Measurements from ENCODE around the gene PAX3.
A peak's percentile ranks its signal among the peaks of the same experiment; 100 is the strongest.

PAX3 gene

GRCh38 chr2:222301053-222301795, 2.4 kb upstream of the PAX3 start:
- Histone ChIP-seq H3K36me3 (ENCODE audit: control insufficient read depth, insufficient read depth, low read length) (no peaks in the 10 kb centered on the region), H3K4me1 (ENCODE audit: control insufficient read depth, insufficient read depth, low read length) (peaks cover 35% of the 10 kb centered on the region), H3K9ac (ENCODE audit: low read length) (no peak overlapping the region), H3K4me3 (ENCODE audit: low read length) (no peak overlapping the region), H3K27me3 (ENCODE audit: control insufficient read depth, insufficient read depth, low read length) (peaks cover 100% of the 10 kb centered on the region), H3K9me3 (ENCODE audit: control insufficient read depth, low read length) (peaks cover 5% of the 10 kb centered on the region)

- H3K4me1 ChIP-seq (ENCODE audit: control insufficient read depth, insufficient read depth, low read length), result peaks cover 32% of the 10 kb centered on the region
- H3K4me3 ChIP-seq (ENCODE audit: low read length), result no peak overlapping the region
- peaks cover 100% of the 10 kb centered on the region for H3K27me3 ChIP-seq (ENCODE audit: control insufficient read depth, insufficient read depth, low read length)
- H3K9ac ChIP-seq (ENCODE audit: low read length), result no peak overlapping the region
- no peaks in the 10 kb centered on the region for H3K36me3 ChIP-seq (ENCODE audit: control insufficient read depth, insufficient read depth, low read length)
- peaks cover 5% of the 10 kb centered on the region for H3K9me3 ChIP-seq (ENCODE audit: control insufficient read depth, low read length)
Observed at GRCh38 chr2:222300726-222301052, 1.9 kb upstream of the PAX3 start.

GRCh38 chr2:222299906-222300725, 1.3 kb upstream of the PAX3 start:
- Histone ChIP-seq H3K9me3 (ENCODE audit: control insufficient read depth, low read length) (peaks cover 5% of the 10 kb centered on the region), H3K4me1 (ENCODE audit: control insufficient read depth, insufficient read depth, low read length) (peaks cover 32% of the 10 kb centered on the region), H3K27me3 (ENCODE audit: control insufficient read depth, insufficient read depth, low read length) (peaks cover 100% of the 10 kb centered on the region), H3K36me3 (ENCODE audit: control insufficient read depth, insufficient read depth, low read length) (no peaks in the 10 kb centered on the region), H3K4me3 (ENCODE audit: low read length) (no peak overlapping the region), H3K9ac (ENCODE audit: low read length) (no peak overlapping the region)

- H3K27me3 ChIP-seq (ENCODE audit: control insufficient read depth, insufficient read depth, low read length), result peaks cover 99% of the 10 kb centered on the region
- H3K4me3 ChIP-seq (ENCODE audit: low read length), result no peak overlapping the region
- H3K9me3 ChIP-seq (ENCODE audit: control insufficient read depth, low read length), result peaks cover 5% of the 10 kb centered on the region
- H3K9ac ChIP-seq (ENCODE audit: low read length), result no peak overlapping the region
- no peaks in the 10 kb centered on the region for H3K36me3 ChIP-seq (ENCODE audit: control insufficient read depth, insufficient read depth, low read length)
- peaks cover 34% of the 10 kb centered on the region for H3K4me1 ChIP-seq (ENCODE audit: control insufficient read depth, insufficient read depth, low read length)
Observed at GRCh38 chr2:222298001-222298310, 842 bp downstream of the PAX3 start.

GRCh38 chr2:222297600-222297935, 1.2 kb downstream of the PAX3 start:
- Histone ChIP-seq H3K27me3 (ENCODE audit: control insufficient read depth, insufficient read depth, low read length) (peaks cover 99% of the 10 kb centered on the region), H3K9ac (ENCODE audit: low read length) (no peak overlapping the region), H3K36me3 (ENCODE audit: control insufficient read depth, insufficient read depth, low read length) (no peaks in the 10 kb centered on the region), H3K9me3 (ENCODE audit: control insufficient read depth, low read length) (peaks cover 5% of the 10 kb centered on the region), H3K4me3 (ENCODE audit: low read length) (no peak overlapping the region), H3K4me1 (ENCODE audit: control insufficient read depth, insufficient read depth, low read length) (peaks cover 34% of the 10 kb centered on the region)

- H3K4me1 ChIP-seq (ENCODE audit: control insufficient read depth, insufficient read depth, low read length), result peaks cover 34% of the 10 kb centered on the region
- peaks cover 99% of the 10 kb centered on the region for H3K27me3 ChIP-seq (ENCODE audit: control insufficient read depth, insufficient read depth, low read length)
- H3K4me3 ChIP-seq (ENCODE audit: low read length), result no peak overlapping the region
- peaks cover 5% of the 10 kb centered on the region for H3K9me3 ChIP-seq (ENCODE audit: control insufficient read depth, low read length)
- H3K9ac ChIP-seq (ENCODE audit: low read length), result no peak overlapping the region
- no peaks in the 10 kb centered on the region for H3K36me3 ChIP-seq (ENCODE audit: control insufficient read depth, insufficient read depth, low read length)
Observed at GRCh38 chr2:222296911-222297599, 1.7 kb downstream of the PAX3 start.

GRCh38 chr2:222296311-222296741, 2.5 kb downstream of the PAX3 start:
- peaks cover 34% of the 10 kb centered on the region for H3K4me1 ChIP-seq (ENCODE audit: control insufficient read depth, insufficient read depth, low read length)
- peaks cover under 1% of the 10 kb centered on the region for H3K9me3 ChIP-seq (ENCODE audit: control insufficient read depth, low read length)
- H3K9ac ChIP-seq (ENCODE audit: low read length), result no peak overlapping the region
- no peak overlapping the region for H3K4me3 ChIP-seq (ENCODE audit: low read length)
- no peaks in the 10 kb centered on the region for H3K36me3 ChIP-seq (ENCODE audit: control insufficient read depth, insufficient read depth, low read length)
- peaks cover 99% of the 10 kb centered on the region for H3K27me3 ChIP-seq (ENCODE audit: control insufficient read depth, insufficient read depth, low read length)

GRCh38 chr2:222295368-222296062, 3.3 kb downstream of the PAX3 start:
- H3K4me3 ChIP-seq (ENCODE audit: low read length), result peak overlapping the region; percentile 6
- peaks cover 34% of the 10 kb centered on the region for H3K4me1 ChIP-seq (ENCODE audit: control insufficient read depth, insufficient read depth, low read length)

GRCh38 chr2:222294996-222295367, 3.8 kb downstream of the PAX3 start:
- H3K27me3 ChIP-seq (ENCODE audit: control insufficient read depth, insufficient read depth, low read length), result peaks cover 99% of the 10 kb centered on the region
- no peak overlapping the region for H3K9ac ChIP-seq (ENCODE audit: low read length)
- H3K4me3 ChIP-seq (ENCODE audit: low read length), result peak overlapping the region; percentile 6
- no peaks in the 10 kb centered on the region for H3K9me3 ChIP-seq (ENCODE audit: control insufficient read depth, low read length)
- peaks cover 34% of the 10 kb centered on the region for H3K4me1 ChIP-seq (ENCODE audit: control insufficient read depth, insufficient read depth, low read length)
- H3K36me3 ChIP-seq (ENCODE audit: control insufficient read depth, insufficient read depth, low read length), result no peaks in the 10 kb centered on the region

More at GRCh38 chr2:222295368-222296062, 3.3 kb downstream of the PAX3 start:
- Histone ChIP-seq H3K9me3 (ENCODE audit: control insufficient read depth, low read length) (no peaks in the 10 kb centered on the region), H3K9ac (ENCODE audit: low read length) (no peak overlapping the region), H3K36me3 (ENCODE audit: control insufficient read depth, insufficient read depth, low read length) (no peaks in the 10 kb centered on the region), H3K27me3 (ENCODE audit: control insufficient read depth, insufficient read depth, low read length) (peaks cover 99% of the 10 kb centered on the region)

- Histone ChIP-seq H3K9ac (ENCODE audit: low read length) (no peak overlapping the region), H3K4me1 (ENCODE audit: control insufficient read depth, insufficient read depth, low read length) (peaks cover 25% of the 10 kb centered on the region), H3K9me3 (ENCODE audit: control insufficient read depth, low read length) (no peaks in the 10 kb centered on the region), H3K4me3 (ENCODE audit: low read length) (no peak overlapping the region), H3K27me3 (ENCODE audit: control insufficient read depth, insufficient read depth, low read length) (peaks cover 99% of the 10 kb centered on the region), H3K36me3 (ENCODE audit: control insufficient read depth, insufficient read depth, low read length) (no peaks in the 10 kb centered on the region)
Observed at GRCh38 chr2:222293660-222294630, 4.9 kb downstream of the PAX3 start.

Data from mucosa of stomach (tissue), 1 donor.